GM21723 (cell line): Measurements from ENCODE around the gene VTI1A.
"Not testable (repeated sequence)": the region's sequence is repeated elsewhere in the genome, so short reads cannot be mapped to it uniquely, and the experiment has no call there.

Experiments
- ATAC-seq: cut with Tn5 transposase; IDR thresholded peaks from one replicate; pipeline ENCODE4 v1.9.1; 2021; ENCODE audit warnings: mild to moderate bottlenecking, moderate library complexity; ENCODE audit not compliant: unreplicated experiment

The VTI1A gene

DNA sequence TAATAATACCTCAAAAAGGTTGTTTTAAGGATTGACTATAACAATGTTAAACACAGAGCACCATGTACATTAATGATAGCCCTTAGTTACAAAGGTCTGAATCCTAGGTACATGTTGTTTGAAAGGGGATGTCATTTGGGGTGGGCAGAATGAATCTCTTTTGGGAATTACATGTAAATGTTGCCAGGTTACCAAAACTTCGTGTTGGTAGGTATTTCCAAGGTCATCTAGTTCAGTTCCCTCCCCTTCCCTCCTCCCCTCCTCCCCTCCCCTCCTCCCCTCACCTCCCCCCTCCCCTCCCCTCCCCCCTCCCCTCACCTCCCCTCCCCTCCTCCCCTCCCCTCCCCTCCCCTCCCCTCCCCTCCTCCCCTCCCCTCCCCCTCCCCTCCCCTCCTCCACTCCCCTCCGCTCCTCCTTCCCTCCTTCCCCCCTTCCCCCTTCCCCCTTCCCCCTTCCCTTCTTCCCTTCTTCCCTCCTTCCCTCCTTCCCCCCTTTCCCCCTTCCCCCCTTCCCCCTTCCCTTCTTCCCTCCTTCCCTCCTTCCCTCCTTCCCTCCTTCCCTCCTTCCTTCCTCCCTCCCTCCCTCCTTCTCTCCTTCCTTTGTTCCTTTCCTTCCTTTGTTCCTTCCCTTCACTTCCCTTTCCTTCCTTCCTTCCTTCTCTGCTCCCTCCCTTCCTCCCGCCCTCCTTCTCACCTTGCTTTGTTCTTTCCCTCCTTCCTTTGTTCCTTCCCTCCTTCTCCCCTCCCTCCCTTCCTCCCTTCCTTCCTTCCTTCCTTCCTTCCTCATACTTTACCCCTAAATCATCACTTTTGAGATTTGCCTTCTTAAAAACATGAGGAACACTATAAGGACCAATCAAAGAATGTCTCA lies 8.1 kb downstream of the VTI1A start:
- ATAC-seq: no peak

DNA sequence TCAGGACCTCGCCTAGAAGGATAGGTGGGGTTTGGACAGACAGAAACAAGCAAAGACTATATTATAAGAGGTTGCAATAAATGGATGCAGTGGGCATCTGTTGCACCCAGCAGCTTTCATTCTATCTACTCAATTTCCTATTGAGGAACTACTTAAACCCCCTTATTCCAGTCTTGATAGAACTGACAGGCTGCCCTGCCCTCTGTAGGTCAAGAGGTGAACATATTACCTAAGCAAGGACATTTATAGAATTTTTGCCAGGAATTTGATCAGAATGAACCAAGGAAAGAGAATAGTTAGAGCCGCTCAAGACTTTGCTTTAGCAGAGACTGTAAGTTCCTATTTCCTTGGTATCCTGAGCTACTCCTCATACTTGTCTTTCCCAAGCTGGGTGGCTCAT lies 9.5 kb downstream of the VTI1A start:
- no peak for ATAC-seq

DNA sequence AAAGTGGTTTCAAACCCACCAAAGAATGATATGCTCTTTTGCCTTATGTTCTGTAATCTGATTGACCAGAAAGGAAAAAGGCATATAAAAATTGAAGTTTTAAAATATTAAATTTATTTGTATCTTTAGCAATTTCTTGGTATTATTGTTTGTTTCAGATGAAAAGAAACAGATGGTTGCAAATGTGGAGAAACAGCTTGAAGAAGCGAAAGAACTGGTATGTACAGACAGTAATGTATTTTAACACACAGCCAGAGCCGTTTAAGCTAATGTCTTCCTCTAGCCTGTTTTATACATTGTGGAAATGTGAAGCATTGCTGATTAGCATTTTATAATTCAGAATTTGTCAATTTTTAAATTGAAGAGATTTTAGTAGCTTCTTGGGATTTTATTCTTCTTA lies 13.4 kb downstream of the VTI1A start:
- ATAC-seq: no peak

DNA sequence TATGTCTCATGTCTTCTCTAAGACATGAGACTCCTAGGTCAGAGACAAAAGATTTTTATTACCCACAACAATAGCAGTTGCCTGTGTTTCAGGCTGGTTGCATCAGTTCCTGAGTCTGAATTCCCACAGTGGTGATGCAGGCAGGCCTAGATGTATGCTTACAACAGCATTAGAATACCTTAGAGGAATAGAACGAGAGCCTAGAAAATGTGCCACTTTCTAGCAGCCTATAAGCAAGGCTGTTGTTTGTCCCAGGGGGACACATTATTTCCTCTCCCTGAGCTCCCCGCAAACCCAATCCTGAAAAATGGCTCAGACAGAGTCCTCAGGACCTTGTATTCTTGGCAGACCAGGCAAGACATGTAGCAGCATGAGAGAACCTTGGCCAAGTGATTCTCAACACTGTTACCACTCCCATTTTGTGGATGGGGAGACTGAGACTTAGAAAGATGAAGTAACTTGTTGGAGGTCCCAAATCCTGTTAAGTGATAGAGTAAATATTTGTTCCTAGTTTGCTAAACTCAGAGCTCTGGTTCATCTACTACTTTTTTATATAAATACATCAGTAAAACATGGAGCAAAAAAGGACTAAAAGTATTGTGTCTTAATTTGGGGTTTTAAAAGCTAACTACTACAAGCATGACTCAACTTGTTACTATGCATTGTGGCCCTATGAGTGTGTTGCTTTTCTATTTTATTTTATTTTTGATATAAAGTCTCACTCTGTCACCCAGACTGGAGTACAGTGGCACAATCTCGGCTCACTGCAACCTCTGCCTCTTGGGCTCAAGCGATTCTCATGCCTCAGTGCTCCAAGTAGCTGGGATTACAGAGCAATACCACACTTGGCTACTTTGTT lies 14.2 kb downstream of the VTI1A start:
- no peak for ATAC-seq

DNA sequence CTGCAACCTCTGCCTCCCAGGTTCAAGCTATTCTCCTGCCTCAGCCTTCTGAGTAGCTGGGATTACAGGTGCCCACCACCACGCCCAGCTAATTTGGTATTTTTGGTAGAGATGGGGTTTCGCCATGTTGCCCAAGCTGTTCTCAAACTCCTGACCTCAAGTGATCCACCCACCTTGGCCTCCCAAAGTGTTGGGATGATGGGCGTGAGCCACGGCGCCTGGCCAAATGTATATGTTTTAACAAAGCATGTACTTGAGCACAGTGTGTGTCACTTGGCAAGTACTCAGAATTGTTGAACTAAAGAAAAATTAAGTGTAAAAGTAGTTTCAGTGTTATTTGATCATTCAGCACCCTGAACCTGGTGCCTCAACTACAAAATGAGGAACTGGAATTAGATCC lies 17.1 kb downstream of the VTI1A start:
- ATAC-seq: not testable (repeated sequence)

DNA sequence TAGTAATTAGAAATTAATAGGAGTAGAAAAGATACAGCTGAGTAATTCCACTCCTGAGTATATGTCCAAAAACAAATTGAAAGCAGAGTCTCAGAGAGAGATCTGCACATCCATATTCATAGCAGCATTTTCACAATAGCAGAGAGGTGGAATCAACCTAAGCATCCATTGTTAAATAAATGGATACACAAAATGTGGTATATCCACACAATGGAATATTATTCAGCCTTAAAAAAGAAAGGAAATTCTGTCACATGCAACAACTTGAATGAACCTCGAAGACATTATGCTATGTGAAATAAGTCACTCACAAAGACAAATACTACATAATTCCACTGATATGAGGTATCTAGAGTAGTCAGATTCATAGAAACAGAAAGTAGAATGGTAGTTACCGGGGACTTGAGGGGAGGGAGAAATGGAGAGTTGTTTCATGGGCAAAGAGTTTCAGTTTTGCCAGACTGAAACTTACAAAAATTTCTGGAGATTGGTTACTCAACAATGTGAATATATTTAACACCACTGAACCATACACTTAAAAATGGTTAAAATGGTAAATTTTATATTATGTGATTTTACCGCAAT lies 18.4 kb downstream of the VTI1A start:
- no peak for ATAC-seq

DNA sequence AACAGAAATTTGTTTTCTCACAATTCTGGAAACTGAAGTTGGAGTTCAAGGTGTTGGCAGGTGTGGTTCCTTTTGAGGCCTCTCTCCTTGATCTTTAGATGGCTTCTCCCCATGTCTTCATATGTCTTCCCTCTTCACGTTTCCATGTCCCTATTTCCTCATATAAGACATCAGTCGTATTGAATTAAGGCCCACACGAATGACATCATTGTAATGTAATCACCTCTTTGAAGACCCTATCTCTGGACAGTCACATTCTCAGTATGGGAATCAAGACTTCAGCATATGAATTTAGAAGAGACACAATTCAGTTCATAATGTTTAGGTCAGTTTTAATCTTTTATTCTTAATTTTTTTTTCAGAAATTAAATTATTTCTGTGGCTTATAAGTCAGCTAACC lies 19.8 kb downstream of the VTI1A start:
- ATAC-seq: no peak

DNA sequence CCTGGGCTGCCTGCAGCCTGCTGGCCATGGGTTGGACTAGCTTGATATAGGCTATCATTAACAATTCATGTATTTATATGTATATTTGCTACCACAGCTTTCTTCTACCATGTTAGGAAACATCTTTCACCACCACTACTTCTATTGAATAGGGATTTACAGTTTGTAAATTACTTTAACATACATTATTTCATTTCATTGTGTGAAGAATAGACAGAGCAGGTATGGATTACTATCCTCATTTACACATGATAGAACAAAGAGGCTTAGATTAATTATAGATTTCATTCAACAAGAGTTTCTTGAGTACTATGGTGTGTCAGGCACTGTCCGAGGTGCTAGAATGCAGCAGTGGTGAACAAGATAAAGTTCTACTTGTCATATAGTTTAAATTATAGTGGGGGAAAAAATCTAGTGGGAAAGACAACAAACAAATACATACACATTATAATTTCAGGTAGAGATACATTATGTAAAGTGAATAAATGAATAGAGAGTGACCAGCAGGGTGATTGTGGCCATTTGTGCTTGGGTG lies 20.6 kb downstream of the VTI1A start:
- ATAC-seq: no peak

DNA sequence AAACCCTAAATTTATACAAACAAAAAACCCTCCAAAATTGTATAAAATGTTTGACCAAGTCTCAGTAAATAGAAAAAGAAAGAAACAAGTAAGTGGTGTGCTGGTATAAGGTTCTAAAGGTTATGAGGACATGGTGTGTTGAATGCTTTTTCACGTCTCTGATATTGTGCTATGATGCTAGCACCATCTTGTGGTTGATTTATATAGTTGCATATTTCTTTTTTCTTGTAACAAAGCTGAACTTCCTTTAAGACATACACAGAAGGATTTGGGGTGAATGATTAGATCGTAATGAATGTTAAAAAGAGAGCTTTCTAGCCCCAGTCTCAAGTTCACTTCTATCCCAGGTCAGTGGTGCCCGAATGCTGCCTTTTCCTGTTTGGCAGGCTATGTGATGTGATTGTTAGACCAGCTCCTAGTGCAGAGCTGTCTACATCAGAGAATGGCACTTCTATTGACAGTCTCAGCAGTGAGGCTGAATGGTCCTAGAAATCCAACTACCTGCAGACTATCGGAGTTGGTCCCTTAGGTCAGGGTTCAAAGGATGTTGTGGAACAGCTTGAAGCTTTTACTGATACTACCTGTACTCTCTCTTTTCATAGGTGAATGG lies 25.0 kb downstream of the VTI1A start:
- peak; percentile 71 for ATAC-seq

DNA sequence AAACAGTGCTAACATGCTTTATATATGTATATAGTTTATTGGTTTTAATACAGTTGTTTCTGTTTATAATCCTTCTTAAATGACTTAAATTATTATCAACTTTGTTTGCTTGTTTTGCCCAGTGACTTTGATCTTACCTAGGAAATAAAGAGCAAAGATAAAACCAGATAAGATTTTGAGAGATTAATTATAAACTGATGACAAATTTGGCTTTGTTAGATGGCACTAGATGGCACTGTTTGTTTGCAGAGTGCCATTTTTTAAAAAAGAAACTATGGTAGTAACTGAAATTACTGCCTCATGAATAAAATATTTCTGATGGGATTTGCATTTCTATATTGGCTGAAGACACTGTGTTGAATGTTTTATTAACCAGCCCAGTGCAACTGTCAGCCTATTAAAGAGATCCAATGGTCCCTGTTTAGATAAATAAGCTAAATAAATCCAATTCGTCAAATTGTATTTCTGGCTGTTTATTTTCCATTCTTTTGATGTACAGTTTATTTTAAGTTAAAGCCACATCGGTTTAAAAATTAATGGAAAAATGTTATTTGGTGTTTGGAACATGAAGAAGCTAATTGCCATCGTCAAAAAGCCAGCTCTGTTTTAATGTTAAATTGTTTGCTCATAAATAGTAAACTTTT lies 28.7 kb downstream of the VTI1A start:
- no peak for ATAC-seq

DNA sequence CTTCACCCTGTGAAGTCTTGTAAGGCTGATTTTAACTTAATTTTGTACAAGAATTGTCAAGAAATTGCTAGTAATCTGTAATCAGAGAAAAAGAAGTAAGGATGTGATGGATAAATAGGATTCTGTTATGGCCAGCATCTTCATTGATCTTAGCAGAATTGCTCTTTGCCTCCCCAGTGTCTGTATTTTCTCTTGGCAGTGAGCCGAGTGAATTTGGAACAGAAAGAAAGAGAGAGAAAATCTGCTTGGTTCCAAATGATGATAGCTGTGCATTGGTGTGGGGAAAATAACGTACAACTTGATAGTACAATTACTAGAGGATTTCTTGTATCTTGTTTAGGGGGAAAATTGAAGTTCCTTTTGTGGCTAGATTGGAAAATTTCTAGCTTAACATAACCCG lies 34.6 kb downstream of the VTI1A start:
- no peak for ATAC-seq

DNA sequence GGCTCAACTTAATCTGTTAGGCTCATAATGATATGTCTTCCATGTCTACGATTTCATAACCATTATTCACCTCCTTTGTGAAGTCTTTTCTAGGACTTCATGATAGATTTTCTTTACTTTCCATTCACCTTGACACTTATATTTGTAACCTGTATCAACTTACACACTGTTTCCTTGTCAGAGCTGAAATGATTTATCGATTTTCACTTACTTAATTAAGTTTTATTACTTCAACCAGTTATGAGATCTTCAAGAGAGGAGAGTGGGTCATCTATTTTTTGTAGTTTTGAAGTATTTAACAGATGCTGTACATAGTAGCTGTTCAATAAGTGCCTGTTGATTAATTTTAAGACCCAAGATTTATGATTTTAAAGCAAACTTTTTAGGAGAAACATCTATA lies 37.4 kb downstream of the VTI1A start:
- ATAC-seq: no peak

DNA sequence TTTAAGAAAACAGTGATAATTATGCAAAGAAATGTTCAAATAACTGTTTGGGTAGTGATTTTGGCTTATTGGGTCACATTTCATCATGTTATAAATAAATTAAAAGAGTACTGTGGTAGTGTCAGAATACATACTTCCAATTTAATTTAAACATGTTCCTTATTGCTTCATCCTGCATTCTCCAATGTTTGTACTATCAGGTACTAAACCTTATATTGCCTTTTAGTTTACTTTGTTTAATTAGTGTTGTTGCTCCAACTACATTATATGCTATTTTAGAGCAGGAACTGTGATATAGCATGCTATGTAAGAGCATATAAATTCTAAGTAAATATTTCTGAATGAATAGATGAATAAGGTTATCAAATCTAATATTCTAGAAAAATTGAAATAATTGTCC lies 40.9 kb downstream of the VTI1A start:
- ATAC-seq: no peak

DNA sequence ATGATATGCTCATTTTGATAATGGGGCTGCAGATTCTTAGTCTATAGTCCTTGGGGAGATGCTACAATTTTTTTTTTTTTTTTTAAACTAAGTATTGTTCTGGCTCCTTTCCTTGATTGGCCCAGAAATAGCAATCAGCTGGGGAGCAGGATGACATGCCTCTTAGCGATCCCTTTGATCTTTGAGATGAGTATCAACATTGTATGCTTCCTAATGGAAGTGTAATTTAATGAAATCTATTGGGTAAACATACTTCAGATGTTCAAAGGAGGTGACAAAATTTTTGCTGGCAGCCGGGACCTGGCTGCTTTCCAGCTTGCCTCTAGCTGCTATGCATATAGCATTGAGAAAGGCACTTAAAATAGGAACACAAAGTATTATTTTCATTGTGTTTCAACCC lies 43.5 kb downstream of the VTI1A start:
- ATAC-seq: no peak

DNA sequence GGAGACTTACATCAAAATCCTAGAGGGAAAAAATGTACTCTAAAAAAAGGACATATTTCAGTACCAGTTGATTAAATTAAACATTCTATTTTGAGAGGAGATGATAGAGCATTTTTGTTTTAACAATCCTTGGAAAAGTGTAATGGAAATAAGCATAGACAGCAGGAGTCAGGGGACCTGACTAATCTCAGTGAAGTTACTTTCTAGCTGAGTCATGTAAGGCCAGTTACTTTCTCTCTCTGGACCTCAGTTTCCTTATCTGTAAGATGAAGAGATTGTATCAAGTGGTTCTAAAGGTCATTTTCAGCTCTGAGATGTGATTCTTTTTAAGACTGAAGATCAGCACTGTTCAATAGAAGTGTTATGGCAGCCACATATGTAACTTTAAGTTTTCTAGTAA lies 44.1 kb downstream of the VTI1A start:
- ATAC-seq: no peak

DNA sequence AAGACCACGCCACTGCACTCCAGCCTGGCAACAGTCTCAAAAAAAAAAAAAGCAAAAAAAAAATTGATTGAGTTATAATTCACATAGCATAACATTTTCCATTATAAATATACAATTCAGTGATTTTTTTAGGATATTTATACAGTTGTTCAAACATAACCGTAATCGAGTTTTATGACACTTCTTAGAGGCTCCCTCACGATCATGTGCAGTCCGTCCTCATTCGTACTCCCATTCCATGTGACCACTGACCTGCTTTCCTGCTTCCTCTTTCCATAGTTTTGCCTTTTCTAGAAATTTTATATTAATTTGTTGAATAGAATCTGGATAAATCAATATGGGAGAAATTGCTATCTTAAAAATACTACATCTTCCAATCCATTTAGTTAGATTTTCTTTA lies 45.7 kb downstream of the VTI1A start:
- ATAC-seq: no peak

DNA sequence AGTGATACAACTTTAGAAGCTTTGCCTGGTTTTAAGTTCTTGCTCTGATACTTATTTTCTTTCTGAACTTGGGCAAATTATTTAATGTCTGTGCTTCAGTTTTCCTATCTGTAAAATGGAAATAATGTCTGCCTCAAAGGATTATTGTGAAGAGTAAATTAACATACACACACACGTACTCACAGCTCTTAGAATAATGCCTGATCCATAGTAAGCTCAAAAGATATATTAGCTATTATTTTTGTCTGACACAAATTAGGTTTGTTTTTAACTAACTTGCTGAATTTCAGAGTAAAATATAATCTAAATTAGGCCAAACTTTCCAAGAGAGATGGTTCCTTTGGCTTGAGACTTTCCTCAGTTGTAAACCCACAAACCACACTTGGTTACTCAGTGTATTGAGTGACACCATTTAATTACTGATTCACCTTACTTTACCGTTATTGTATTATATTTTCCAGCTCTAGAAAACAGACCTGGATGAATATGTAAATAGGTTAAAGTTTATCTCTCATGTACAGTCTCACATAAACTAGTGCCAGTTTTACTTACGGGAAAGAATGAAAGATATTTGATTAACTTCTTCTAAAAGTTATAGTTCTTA lies 50.4 kb downstream of the VTI1A start:
- ATAC-seq: no peak

DNA sequence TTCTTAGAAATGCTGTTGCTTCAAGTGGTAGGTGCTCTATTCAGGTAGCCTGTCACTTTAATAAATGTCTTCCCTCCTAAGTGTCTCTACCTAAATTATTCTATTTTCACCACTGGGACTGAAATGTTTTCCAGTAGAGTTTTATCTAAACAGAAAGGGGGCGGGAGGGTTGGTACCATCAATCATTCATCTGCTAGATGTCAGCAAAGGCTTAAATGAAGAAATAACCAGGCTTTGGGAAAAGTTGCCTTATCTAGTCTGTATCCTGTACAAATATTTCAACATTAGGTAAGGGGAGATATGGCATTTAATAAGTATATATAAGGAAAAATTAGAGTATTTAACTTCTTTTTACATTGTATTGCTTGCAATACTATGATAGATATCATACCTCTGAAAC lies 51.8 kb downstream of the VTI1A start:
- ATAC-seq: no peak

DNA sequence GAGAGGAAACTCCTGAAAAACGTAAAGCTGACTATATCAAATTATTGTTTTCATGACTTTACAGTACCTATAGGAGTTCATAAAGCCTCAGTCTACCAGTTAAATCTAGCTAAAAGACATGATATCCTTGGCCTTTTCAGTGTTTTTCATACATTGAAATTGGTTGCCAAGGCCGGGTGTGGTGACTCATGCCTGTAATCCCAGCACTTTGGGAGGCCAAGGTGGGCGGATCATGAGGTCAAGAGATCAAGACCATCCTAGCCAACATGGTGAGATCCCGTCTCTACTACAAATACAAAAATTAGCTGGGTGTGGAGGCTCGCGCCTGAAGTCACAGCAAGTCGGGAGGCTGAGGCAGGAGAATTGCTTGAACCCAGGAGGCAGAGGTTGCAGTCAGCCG lies 53.0 kb downstream of the VTI1A start:
- ATAC-seq: not testable (repeated sequence)

DNA sequence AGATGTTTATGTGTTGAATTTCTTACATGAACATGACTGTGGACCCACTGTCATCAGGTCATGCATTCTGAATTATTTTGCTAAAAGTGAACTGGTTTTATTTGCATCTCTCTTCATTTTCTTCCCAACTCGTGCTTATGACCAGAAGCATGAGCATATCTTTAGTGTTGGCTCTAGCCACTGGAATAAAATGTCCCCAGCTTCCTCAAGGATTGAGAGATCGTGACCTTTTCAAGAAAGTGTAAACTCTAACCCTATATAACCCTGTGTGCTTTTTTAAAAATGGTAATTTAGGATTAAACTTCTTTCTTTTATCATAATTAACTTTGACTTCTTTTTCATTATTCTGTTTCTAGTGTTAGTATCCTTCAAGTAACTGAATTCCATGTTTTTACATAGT lies 55.5 kb downstream of the VTI1A start:
- ATAC-seq: no peak
